Panc1 (cell line): ENCODE measurements around the gene MEOX2.

Experiments used
- POLR2AphosphoS5 ChIP-seq: IDR thresholded peaks from 2 replicates; pipeline ENCODE4 v1.6.1; 2012; ENCODE audit warnings: mild to moderate bottlenecking, low read depth, low read length, moderate library complexity
- TF ChIP-seq, protein P1 (sequence below): fragments of 450-650 bp; IDR thresholded peaks from 2 replicates; pipeline ENCODE4 v1.5.1; 2017; ENCODE audit warnings: mild to moderate bottlenecking
- TF ChIP-seq, protein P2 (sequence below), 2 experiments: IDR thresholded peaks; 2 replicates each; pipeline ENCODE4 v1.6.1; 2011 to 2012; ENCODE audit warnings: low read depth in 2 of 2, control low read depth in 1 of 2, low read length in 1 of 2, mild to moderate bottlenecking in 1 of 2, moderate library complexity in 1 of 2; ENCODE audit not compliant: insufficient read depth in 1 of 2

DNA sequence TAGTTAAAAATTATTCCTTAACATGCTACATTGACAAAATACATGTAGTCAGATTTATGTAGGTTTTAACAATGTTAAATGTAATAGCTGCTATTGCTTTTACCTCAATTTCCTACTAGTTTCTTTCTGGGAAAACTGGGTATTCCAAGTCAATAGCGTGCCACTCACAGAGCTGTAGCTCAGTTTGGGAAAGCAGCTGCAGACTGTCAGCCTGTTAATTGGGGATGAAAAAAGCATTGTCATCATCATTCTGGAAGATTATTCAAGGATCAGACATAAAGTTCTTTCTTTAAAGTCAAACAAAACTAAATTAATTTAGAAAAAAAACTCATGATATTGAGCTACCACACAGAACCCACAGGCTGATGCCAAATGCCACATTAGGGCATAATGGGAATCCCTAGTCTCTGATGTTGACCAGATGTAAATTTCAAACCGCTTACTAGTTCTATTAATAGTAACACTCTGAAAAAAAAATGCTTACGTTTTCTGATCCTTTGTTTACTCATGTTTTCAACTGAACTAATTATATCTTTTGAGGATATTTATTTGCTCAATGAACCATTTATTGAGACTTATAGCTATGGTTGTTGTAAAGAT is 105.0 kb downstream of the MEOX2 start:
- TF ChIP-seq, protein P1, sequence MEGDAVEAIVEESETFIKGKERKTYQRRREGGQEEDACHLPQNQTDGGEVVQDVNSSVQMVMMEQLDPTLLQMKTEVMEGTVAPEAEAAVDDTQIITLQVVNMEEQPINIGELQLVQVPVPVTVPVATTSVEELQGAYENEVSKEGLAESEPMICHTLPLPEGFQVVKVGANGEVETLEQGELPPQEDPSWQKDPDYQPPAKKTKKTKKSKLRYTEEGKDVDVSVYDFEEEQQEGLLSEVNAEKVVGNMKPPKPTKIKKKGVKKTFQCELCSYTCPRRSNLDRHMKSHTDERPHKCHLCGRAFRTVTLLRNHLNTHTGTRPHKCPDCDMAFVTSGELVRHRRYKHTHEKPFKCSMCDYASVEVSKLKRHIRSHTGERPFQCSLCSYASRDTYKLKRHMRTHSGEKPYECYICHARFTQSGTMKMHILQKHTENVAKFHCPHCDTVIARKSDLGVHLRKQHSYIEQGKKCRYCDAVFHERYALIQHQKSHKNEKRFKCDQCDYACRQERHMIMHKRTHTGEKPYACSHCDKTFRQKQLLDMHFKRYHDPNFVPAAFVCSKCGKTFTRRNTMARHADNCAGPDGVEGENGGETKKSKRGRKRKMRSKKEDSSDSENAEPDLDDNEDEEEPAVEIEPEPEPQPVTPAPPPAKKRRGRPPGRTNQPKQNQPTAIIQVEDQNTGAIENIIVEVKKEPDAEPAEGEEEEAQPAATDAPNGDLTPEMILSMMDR, result no peak
- TF ChIP-seq POLR2AphosphoS5, result no peak
- TF ChIP-seq, protein P2, sequence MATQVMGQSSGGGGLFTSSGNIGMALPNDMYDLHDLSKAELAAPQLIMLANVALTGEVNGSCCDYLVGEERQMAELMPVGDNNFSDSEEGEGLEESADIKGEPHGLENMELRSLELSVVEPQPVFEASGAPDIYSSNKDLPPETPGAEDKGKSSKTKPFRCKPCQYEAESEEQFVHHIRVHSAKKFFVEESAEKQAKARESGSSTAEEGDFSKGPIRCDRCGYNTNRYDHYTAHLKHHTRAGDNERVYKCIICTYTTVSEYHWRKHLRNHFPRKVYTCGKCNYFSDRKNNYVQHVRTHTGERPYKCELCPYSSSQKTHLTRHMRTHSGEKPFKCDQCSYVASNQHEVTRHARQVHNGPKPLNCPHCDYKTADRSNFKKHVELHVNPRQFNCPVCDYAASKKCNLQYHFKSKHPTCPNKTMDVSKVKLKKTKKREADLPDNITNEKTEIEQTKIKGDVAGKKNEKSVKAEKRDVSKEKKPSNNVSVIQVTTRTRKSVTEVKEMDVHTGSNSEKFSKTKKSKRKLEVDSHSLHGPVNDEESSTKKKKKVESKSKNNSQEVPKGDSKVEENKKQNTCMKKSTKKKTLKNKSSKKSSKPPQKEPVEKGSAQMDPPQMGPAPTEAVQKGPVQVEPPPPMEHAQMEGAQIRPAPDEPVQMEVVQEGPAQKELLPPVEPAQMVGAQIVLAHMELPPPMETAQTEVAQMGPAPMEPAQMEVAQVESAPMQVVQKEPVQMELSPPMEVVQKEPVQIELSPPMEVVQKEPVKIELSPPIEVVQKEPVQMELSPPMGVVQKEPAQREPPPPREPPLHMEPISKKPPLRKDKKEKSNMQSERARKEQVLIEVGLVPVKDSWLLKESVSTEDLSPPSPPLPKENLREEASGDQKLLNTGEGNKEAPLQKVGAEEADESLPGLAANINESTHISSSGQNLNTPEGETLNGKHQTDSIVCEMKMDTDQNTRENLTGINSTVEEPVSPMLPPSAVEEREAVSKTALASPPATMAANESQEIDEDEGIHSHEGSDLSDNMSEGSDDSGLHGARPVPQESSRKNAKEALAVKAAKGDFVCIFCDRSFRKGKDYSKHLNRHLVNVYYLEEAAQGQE (IDR thresholded peaks at IDR 0.05; ENCODE audit: insufficient read depth in 1 of 2, low read depth in 2 of 2, low read length in 1 of 2), result no peak
